H1 (cell line): ENCODE measurements around the gene NDNF. TPM values are rescaled to one million over a fixed set of nuclear protein-coding genes. Genes with fewer than 3 reads are reported as not detected.

Source experiments
- CTCF ChIA-PET: fragments of 300-600 bp; sonication (Branson Sonifier 250); formaldehyde crosslinking; loops from one replicate; lab custom pipeline; 2021; ENCODE audit not compliant: partially characterized antibody; lab: Charles Lee
- POLR2A ChIA-PET: fragments of 300-600 bp; sonication (Branson Sonifier 250); formaldehyde crosslinking; loops from one replicate; lab custom pipeline; 2021; ENCODE audit warnings: inconsistent platforms; ENCODE audit not compliant: partially characterized antibody; lab: Charles Lee
- DNase-seq, 2 experiments: peaks; one replicate each; pipeline versions ENCODE4 v3.0.0 to v3.0.0-alpha.2; 2010 to 2022; ENCODE audit warnings: low spot score in 2 of 2, low read depth in 1 of 2, mixed read lengths in 1 of 2
- FAIRE-seq: peaks from 2 replicates; lab custom pipeline; 2011; peaks lifted over from hg19 to GRCh38; lab: Jason Lieb, UNC
- H2AFZ ChIP-seq: 2 replicates; pipeline ENCODE4 v1.8.1; 2012; ENCODE audit warnings: low read length, inconsistent platforms
- H2AK5ac ChIP-seq: 2 replicates; pipeline ENCODE4 v1.6.1; 2013; ENCODE audit warnings: low read depth, low read length
- H2BK120ac ChIP-seq: replicated peaks from 2 replicates; pipeline ENCODE3; 2013; ENCODE audit warnings: low read depth, low read length, inconsistent platforms
- H2BK12ac ChIP-seq: 2 replicates; pipeline ENCODE4 v1.6.1; 2013; ENCODE audit warnings: low read depth, low read length
- H2BK15ac ChIP-seq: 2 replicates; pipeline ENCODE4 v1.6.1; 2013; ENCODE audit warnings: low read length
- H2BK20ac ChIP-seq: 2 replicates; pipeline ENCODE4 v1.6.1; 2013; ENCODE audit warnings: low read length
- H2BK5ac ChIP-seq: 2 replicates; pipeline ENCODE4 v1.6.1; 2013; ENCODE audit warnings: low read depth, low read length
- H3K14ac ChIP-seq: 2 replicates; pipeline ENCODE4 v1.6.1; 2013; ENCODE audit warnings: inconsistent platforms; ENCODE audit not compliant: insufficient read length
- H3K18ac ChIP-seq: 2 replicates; pipeline ENCODE4 v1.6.1; 2013; ENCODE audit warnings: low read length; ENCODE audit errors: extremely low read depth
- H3K23ac ChIP-seq: 2 replicates; pipeline ENCODE4 v1.6.1; 2013; ENCODE audit warnings: inconsistent platforms; ENCODE audit not compliant: insufficient read length
- H3K23me2 ChIP-seq: 2 replicates; pipeline ENCODE4 v1.6.1; 2013; ENCODE audit warnings: low read depth, low read length
- H3K27ac ChIP-seq: 2 replicates; pipeline ENCODE4 v1.6.1; 2011; ENCODE audit warnings: low read depth, low read length, inconsistent platforms
- H3K27me3 ChIP-seq, 4 experiments: replicated peaks in 1 of 4; 1 replicate in 1 of 4; 2 replicates in 3 of 4; pipeline versions ENCODE4 v1.6.1 to v1.8.1; 2011 to 2013; ENCODE audit warnings: low read length in 3 of 4, mild to moderate bottlenecking in 3 of 4, inconsistent platforms in 2 of 4, mixed read lengths in 2 of 4, moderate library complexity in 1 of 4; ENCODE audit not compliant: control insufficient read depth in 3 of 4, insufficient read depth in 3 of 4; ENCODE audit errors: extremely low read depth in 1 of 4
- H3K36me3 ChIP-seq, 4 experiments: 2 replicates each; pipeline versions ENCODE4 v1.6.1 to v1.8.1; 2011 to 2013; ENCODE audit warnings: mild to moderate bottlenecking in 4 of 4, low read length in 3 of 4, moderate library complexity in 2 of 4, control low read depth in 1 of 4, inconsistent platforms in 1 of 4; ENCODE audit not compliant: insufficient read depth in 4 of 4, control insufficient read depth in 2 of 4
- H3K4ac ChIP-seq: replicated peaks from 2 replicates; pipeline ENCODE3; 2013; ENCODE audit warnings: low read length, low read depth, mixed read lengths, inconsistent platforms; ENCODE audit not compliant: insufficient read length
- H3K4me1 ChIP-seq, 4 experiments: replicated peaks in 1 of 4; 1 replicate in 1 of 4; 2 replicates in 3 of 4; pipeline versions ENCODE4 v1.6.1 to v1.8.1; 2011 to 2013; ENCODE audit warnings: low read length in 3 of 4, inconsistent platforms in 2 of 4, mixed read lengths in 1 of 4; ENCODE audit not compliant: insufficient read depth in 4 of 4, control insufficient read depth in 3 of 4
- H3K4me2 ChIP-seq, 2 experiments: 2 replicates each; pipeline versions ENCODE4 v1.6.1 to v1.8.1; 2011 to 2013; ENCODE audit warnings: low read depth in 2 of 2, low read length in 2 of 2, control low read depth in 1 of 2, inconsistent platforms in 1 of 2, mild to moderate bottlenecking in 1 of 2; ENCODE audit not compliant: insufficient read depth in 1 of 2
- H3K4me3 ChIP-seq, 4 experiments: fragments of 200-600, 300-600 bp in 1 of 4; sonication (generic), shearing (Covaris generic), sonication (Bioruptor Twin) in 1 of 4; 2 replicates each; pipeline versions ENCODE4 v1.5.1 to v1.8.1; 2011 to 2016; ENCODE audit warnings: low read length in 4 of 4, low read depth in 3 of 4, control low read depth in 2 of 4, inconsistent platforms in 2 of 4, mild to moderate bottlenecking in 2 of 4, mixed read lengths in 1 of 4, moderate library complexity in 1 of 4; ENCODE audit not compliant: insufficient read depth in 2 of 4; ENCODE audit errors: extremely low read depth in 1 of 4
- H3K56ac ChIP-seq: replicated peaks from 2 replicates; pipeline ENCODE3; 2013; ENCODE audit warnings: low read depth, mild to moderate bottlenecking, mixed read lengths, low read length, inconsistent platforms; ENCODE audit not compliant: insufficient read length
- H3K79me1 ChIP-seq: 2 replicates; pipeline ENCODE4 v1.6.1; 2013; ENCODE audit warnings: low read depth, low read length, control low read depth
- H3K79me2 ChIP-seq, 2 experiments: 2 replicates each; pipeline versions ENCODE4 v1.6.1 to v1.8.1; 2012 to 2013; ENCODE audit warnings: low read length in 2 of 2, mild to moderate bottlenecking in 2 of 2, inconsistent platforms in 1 of 2; ENCODE audit not compliant: insufficient read depth in 2 of 2, control insufficient read depth in 1 of 2
- H3K9ac ChIP-seq, 4 experiments: replicated peaks in 1 of 4; 1 replicate in 1 of 4; 2 replicates in 3 of 4; pipeline versions ENCODE4 v1.6.1 to v1.8.1; 2011 to 2013; ENCODE audit warnings: low read depth in 3 of 4, low read length in 3 of 4, control low read depth in 2 of 4, mild to moderate bottlenecking in 2 of 4, moderate library complexity in 2 of 4, inconsistent platforms in 1 of 4; ENCODE audit errors: extremely low read depth in 1 of 4
- H3K9me3 ChIP-seq, 2 experiments: 2 replicates each; pipeline versions ENCODE4 v1.6.1 to v1.8.1; 2012 to 2013; ENCODE audit warnings: mild to moderate bottlenecking in 2 of 2, moderate library complexity in 2 of 2, control low read depth in 1 of 2, inconsistent platforms in 1 of 2, low read depth in 1 of 2, low read length in 1 of 2, mixed read lengths in 1 of 2; ENCODE audit not compliant: insufficient read depth in 2 of 2
- H4K20me1 ChIP-seq, 2 experiments: replicated peaks in 1 of 2; 2 replicates each; pipeline versions ENCODE3 to v1.8.1; 2011 to 2013; ENCODE audit warnings: inconsistent platforms in 2 of 2, low read length in 2 of 2, mild to moderate bottlenecking in 1 of 2; ENCODE audit not compliant: insufficient read depth in 2 of 2, control insufficient read depth in 1 of 2
- H4K5ac ChIP-seq: 2 replicates; pipeline ENCODE4 v1.6.1; 2013; ENCODE audit warnings: low read length, low read depth, mixed read lengths, inconsistent platforms; ENCODE audit not compliant: insufficient read length
- H4K8ac ChIP-seq: 2 replicates; pipeline ENCODE4 v1.8.0; 2013; ENCODE audit warnings: mild to moderate bottlenecking, moderate library complexity, low read length, inconsistent platforms; ENCODE audit not compliant: insufficient read depth; ENCODE audit errors: extremely low read depth
- H4K91ac ChIP-seq: replicated peaks from 2 replicates; pipeline ENCODE3; 2013; ENCODE audit warnings: low read length, mixed read lengths, inconsistent platforms; ENCODE audit not compliant: insufficient read length
- FOSL1 ChIP-seq: IDR thresholded peaks from 2 replicates; pipeline ENCODE4 v1.6.1; 2011; ENCODE audit warnings: mild to moderate bottlenecking, low read depth, low read length, moderate library complexity; ENCODE audit not compliant: insufficient read depth
- POU5F1 ChIP-seq: IDR thresholded peaks from 2 replicates; pipeline ENCODE4 v1.6.1; 2011; ENCODE audit warnings: low read depth, mild to moderate bottlenecking, low read length, moderate library complexity
- SRF ChIP-seq: IDR thresholded peaks from 2 replicates; pipeline ENCODE4 v1.6.1; 2011; ENCODE audit warnings: mild to moderate bottlenecking, low read depth, low read length, moderate library complexity
- polyA plus RNA-seq, 7 experiments: library from polyadenylated mRNA; depleted of rRNA in 3 of 7; stranded (reverse) in 5 of 7; unstranded in 2 of 7; fragments of >200 nt in 5 of 7; fragments of 200-250 nt in 2 of 7; gene quantifications; 1 replicate in 5 of 7; 2 replicates in 1 of 7; 4 replicates in 1 of 7; pipeline versions ENCODE4 v1.2.1 to v1.2.3, GENCODE V29; 2011 to 2013; ENCODE audit warnings: missing spikeins in 2 of 7, mixed read lengths in 2 of 7
- total RNA-seq: library from RNA; stranded (reverse); fragmentation: NEBNext Ultra II Directional; extraction: Animal tissue kit (Norgen Biotek cat#: 25700); gene quantifications from 2 replicates; pipeline ENCODE4 v1.2.1, GENCODE V29; 2021
- TF ChIP-seq, protein P1 (sequence below): IDR thresholded peaks from 2 replicates; pipeline ENCODE4 v1.6.1; 2012; ENCODE audit warnings: inconsistent platforms

The NDNF gene
- total and polyA plus RNA-seq, 2 of the 8 experiments (the other 6 are each of a cell fraction or from before 2014, with no cell fraction given), result 0.70 to 1.6 TPM

DNA sequence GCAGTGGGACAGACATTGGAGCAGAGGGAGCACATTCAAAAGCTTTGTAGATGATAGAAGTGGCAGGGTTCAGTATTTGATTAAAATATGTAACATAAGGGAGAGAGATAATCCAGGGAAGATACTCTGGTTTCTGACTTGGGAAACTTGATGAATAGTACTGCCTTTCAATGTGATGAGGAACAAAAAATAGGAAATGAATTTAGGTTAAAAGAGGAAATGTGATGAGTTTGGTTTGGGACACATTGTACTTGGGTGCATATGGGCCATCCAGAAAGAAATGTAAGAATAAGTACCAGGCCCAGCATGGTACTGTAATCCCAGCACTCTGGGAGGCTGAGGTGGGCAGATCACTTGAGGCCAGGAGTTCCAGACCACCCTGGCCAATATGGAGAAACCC is 20.9 kb upstream of the NDNF start:
- CTCF ChIA-PET, result interaction anchor here (1.8 kb wide), 1 partner anchor 9 kb away, joined by 9 read pairs; no protein-coding TSS in a partner anchor
- no peak for FAIRE-seq
- TF ChIP-seq, protein P1, sequence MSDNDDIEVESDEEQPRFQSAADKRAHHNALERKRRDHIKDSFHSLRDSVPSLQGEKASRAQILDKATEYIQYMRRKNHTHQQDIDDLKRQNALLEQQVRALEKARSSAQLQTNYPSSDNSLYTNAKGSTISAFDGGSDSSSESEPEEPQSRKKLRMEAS, result no peak
- TF ChIP-seq POU5F1 (no peak), SRF (no peak), FOSL1 (no peak)

More for the DNA sequence above, 20.9 kb upstream of the NDNF start:
- Histone ChIP-seq H4K20me1 (no peaks in the 10 kb centered on the region), H3K18ac (no peak overlapping the region), H2BK5ac (no peak overlapping the region), H3K36me3 (no peaks in the 10 kb centered on the region), H3K4me2 (no peak overlapping the region), H2BK15ac (no peak overlapping the region), H4K5ac (no peak overlapping the region), H3K4me1 (no peaks in the 10 kb centered on the region), H3K14ac (no peak overlapping the region), H3K27ac (no peak overlapping the region), H3K9ac (no peak overlapping the region), H3K23ac (no peak overlapping the region), H2BK20ac (no peak overlapping the region), H2BK120ac (no peak overlapping the region), H3K27me3 (no peaks in the 10 kb centered on the region), H3K56ac (no peak overlapping the region), H2BK12ac (no peak overlapping the region), H4K8ac (no peak overlapping the region), H3K9me3 (no peaks in the 10 kb centered on the region), H2AK5ac (no peak overlapping the region), H3K23me2 (no peaks in the 10 kb centered on the region), H3K4ac (no peak overlapping the region), H3K79me2 (no peaks in the 10 kb centered on the region), H3K4me3 (no peak overlapping the region), H2AFZ (no peak overlapping the region), H3K79me1 (no peaks in the 10 kb centered on the region), H4K91ac (no peak overlapping the region)
- POLR2A ChIA-PET, result no interaction called here
- DNase-seq, result no peak
